ENCODE measurements around the gene LRFN3.

GRCh38 chr19:35894342-35894741, 41.8 kb upstream of the LRFN3 start:
- no peak for TF ChIP-seq EZH2 (IDR thresholded peaks at IDR 0.05)
- TF ChIP-seq POLR2AphosphoS5 (IDR thresholded peaks at IDR 0.05; ENCODE audit: borderline replicate concordance, low read depth, low read length), result no peak
- no peak for TF ChIP-seq FOXP2 (optimal IDR thresholded peaks at IDR 0.05; ENCODE audit: control extremely low read depth, extremely low read length, insufficient read depth)

All from SK-N-MC (cell line).